NB4 (cell line): ENCODE measurements around the gene KAT6B.

Experiments used
- DNase-seq: peaks from one replicate; pipeline ENCODE4 v3.0.0; 2010; ENCODE audit warnings: low read depth
- H3K4me3 ChIP-seq: one replicate; pipeline ENCODE4 v1.5.1; 2011; ENCODE audit warnings: mild to moderate bottlenecking, low read depth, low read length, moderate library complexity
- MYC ChIP-seq: IDR thresholded peaks from 2 replicates; pipeline ENCODE4 v1.6.1; 2011; ENCODE audit warnings: low read depth, low read length
- POLR2A ChIP-seq: IDR thresholded peaks from 2 replicates; pipeline ENCODE4 v1.6.1; 2011; ENCODE audit warnings: mild to moderate bottlenecking; ENCODE audit not compliant: insufficient read length; ENCODE audit errors: extremely low read depth
- TF ChIP-seq, protein P1 (sequence below): IDR thresholded peaks from one replicate; pipeline ENCODE4 v1.5.1; 2012; ENCODE audit warnings: low read depth, low read length
- TF ChIP-seq, protein P2 (sequence below): IDR thresholded peaks from 2 replicates; pipeline ENCODE4 v1.6.1; 2011; ENCODE audit warnings: low read depth, low read length

The KAT6B gene

DNA sequence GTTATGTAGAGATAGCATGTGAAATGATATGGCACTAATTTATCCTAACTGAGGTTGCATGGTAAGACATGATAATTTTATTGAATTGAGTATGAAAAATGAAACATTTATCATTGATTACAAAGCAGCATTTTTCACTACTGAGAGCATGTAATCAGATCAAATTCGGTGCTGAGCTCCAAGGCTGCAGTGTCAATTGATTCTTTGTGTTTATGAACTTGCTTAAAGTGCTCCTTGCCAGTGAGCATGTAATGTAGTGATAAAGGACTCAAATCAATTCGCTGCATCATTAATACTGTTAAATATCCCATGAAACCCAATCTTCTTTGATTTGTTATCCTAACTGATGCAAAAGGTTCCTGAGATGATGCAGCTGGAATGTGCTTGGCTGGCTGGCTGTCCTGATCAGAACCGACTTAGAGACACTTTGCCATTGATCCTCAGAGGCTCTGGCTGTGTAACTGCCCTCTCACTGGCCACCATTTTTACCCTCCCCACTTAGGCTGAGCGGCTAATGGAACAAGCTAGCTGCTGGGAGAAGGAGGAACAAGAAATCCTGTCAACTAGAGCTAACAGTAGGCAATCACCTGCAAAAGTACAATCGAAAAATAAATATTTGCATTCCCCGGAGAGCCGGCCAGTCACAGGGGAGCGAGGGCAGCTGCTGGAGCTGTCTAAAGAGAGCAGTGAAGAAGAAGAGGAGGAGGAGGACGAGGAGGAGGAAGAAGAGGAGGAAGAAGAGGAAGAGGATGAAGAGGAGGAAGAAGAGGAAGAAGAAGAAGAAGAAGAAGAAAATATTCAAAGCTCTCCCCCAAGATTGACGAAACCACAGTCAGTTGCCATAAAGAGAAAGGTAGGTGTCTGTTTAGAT lies 195.2 kb downstream of the KAT6B start:
- no peak for DNase-seq
- H3K4me3 ChIP-seq = no peak overlapping the region
- TF ChIP-seq, protein P1, sequence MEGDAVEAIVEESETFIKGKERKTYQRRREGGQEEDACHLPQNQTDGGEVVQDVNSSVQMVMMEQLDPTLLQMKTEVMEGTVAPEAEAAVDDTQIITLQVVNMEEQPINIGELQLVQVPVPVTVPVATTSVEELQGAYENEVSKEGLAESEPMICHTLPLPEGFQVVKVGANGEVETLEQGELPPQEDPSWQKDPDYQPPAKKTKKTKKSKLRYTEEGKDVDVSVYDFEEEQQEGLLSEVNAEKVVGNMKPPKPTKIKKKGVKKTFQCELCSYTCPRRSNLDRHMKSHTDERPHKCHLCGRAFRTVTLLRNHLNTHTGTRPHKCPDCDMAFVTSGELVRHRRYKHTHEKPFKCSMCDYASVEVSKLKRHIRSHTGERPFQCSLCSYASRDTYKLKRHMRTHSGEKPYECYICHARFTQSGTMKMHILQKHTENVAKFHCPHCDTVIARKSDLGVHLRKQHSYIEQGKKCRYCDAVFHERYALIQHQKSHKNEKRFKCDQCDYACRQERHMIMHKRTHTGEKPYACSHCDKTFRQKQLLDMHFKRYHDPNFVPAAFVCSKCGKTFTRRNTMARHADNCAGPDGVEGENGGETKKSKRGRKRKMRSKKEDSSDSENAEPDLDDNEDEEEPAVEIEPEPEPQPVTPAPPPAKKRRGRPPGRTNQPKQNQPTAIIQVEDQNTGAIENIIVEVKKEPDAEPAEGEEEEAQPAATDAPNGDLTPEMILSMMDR = no peak
- TF ChIP-seq, protein P2, sequence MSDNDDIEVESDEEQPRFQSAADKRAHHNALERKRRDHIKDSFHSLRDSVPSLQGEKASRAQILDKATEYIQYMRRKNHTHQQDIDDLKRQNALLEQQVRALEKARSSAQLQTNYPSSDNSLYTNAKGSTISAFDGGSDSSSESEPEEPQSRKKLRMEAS = no peak

DNA sequence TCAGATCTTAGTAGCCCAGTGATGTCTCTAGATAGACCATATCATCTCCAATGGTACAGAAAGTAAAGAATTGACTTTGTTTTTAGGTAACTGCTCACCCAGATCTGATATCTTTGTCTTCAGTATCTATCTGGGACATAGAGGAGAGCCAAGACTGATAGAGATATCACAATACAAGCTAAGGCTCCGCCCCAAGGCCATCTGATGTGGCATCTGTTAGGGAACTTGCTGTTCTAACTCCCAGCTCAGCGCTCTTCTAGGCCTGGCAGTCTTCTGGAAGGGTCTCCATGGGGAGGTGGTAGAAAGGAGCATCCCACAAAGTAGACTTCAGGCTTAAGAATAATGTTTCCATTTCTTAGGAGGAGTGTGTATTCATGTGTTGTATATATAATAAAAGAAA lies 196.7 kb downstream of the KAT6B start:
- no peak overlapping the region for H3K4me3 ChIP-seq
- TF ChIP-seq, protein P1 = no peak
- TF ChIP-seq POLR2A = no peak
- TF ChIP-seq MYC = no peak
- TF ChIP-seq, protein P2 = no peak
- DNase-seq = no peak

DNA sequence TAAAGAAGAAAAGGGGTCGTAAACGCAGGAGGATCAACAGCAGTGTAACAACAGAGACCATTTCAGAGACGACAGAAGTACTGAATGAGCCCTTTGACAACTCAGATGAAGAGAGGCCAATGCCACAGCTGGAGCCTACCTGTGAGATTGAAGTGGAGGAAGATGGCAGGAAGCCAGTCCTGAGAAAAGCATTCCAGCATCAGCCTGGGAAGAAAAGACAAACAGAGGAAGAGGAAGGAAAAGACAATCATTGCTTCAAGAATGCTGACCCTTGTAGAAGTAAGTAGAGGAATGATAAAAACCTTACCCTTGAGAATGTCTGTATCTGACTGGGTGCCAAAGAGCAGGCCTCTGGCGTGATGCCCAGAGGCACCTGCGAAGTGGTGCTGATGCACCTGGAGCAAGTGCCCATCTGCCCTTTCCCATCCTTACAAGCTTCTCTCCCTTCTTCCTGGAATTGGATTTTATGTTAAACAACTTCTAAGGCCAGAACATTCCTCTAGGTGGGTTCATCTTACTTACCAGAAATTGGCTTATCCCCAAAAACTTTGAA lies 198.6 kb downstream of the KAT6B start:
- no peak for DNase-seq
- no peak overlapping the region for H3K4me3 ChIP-seq
- TF ChIP-seq POLR2A (no peak), MYC (no peak)
- TF ChIP-seq, protein P2 = no peak
- TF ChIP-seq, protein P1 = no peak

DNA sequence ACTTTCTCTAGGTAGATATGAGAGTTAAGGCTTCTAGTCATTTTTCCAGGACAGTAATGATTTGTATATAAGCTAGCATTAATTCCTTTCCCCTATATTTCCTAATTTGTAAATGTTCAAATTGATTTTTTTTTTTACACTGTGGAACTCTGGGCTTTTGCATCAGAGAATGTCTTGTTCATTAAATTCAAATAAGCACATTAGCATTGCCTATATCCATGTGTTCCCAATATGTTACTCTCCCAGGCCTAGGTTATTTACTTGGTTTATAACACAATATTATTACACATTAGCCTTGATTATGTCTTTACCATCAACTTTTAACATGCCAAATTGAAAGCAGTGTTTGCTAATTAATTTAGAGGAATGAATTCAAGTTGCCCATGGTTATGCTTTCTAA lies 201.6 kb downstream of the KAT6B start:
- H3K4me3 ChIP-seq = no peak overlapping the region
- TF ChIP-seq, protein P1 = no peak
- TF ChIP-seq MYC (no peak), POLR2A (no peak)
- TF ChIP-seq, protein P2 = no peak
- no peak for DNase-seq

DNA sequence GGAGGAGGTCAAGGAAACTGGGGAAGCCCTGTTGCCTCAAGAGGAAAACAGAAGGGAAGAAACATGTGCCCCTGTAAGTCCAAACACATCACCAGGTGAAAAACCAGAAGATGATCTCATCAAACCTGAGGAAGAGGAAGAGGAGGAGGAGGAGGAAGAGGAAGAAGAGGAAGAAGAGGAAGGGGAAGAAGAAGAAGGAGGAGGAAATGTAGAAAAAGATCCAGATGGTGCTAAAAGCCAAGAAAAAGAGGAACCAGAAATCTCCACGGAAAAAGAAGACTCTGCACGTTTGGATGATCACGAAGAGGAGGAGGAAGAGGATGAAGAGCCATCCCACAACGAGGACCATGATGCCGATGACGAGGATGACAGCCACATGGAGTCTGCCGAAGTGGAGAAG lies 202.3 kb downstream of the KAT6B start:
- TF ChIP-seq, protein P1 = no peak
- no peak for TF ChIP-seq MYC
- H3K4me3 ChIP-seq = no peak overlapping the region
- DNase-seq = no peak

DNA sequence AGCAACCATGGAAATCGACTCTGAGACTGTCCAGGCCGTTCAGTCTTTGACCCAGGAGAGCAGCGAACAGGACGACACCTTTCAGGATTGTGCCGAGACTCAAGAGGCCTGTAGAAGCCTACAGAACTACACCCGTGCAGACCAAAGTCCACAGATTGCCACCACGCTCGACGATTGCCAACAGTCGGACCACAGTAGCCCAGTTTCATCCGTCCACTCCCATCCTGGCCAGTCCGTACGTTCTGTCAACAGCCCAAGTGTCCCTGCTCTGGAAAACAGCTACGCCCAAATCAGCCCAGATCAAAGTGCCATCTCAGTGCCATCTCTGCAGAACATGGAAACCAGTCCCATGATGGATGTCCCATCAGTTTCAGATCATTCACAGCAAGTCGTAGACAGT lies 203.0 kb downstream of the KAT6B start:
- TF ChIP-seq MYC (no peak), POLR2A (no peak)
- TF ChIP-seq, protein P2 = no peak
- TF ChIP-seq, protein P1 = no peak
- DNase-seq = no peak
- no peak overlapping the region for H3K4me3 ChIP-seq
